H9 (cell line): ENCODE data around the gene CFAP73. TPM values are rescaled to one million over a fixed set of nuclear protein-coding genes. Genes with fewer than 3 reads are reported as not detected.

ENCODE experiments used
- DNase-seq: peaks from one replicate; pipeline ENCODE4 v3.0.0-alpha.2; 2017
- H2AFZ ChIP-seq: one replicate; pipeline ENCODE4 v1.6.1; 2013; ENCODE audit warnings: mild to moderate bottlenecking, low read length, control low read depth, moderate library complexity
- H2AK5ac ChIP-seq: 2 replicates; pipeline ENCODE4 v1.6.1; 2013; ENCODE audit warnings: low read length, control low read depth, mixed read lengths; ENCODE audit not compliant: insufficient read length
- H2BK120ac ChIP-seq: one replicate; pipeline ENCODE4 v1.6.1; 2013; ENCODE audit warnings: low read depth, mild to moderate bottlenecking, low read length, control low read depth, inconsistent platforms; ENCODE audit not compliant: poor library complexity, severe bottlenecking
- H2BK12ac ChIP-seq: 2 replicates; pipeline ENCODE4 v1.6.1; 2013; ENCODE audit warnings: low read length, control low read depth, mixed read lengths, low read depth; ENCODE audit not compliant: insufficient read length
- H2BK15ac ChIP-seq: 2 replicates; pipeline ENCODE4 v1.6.1; 2013; ENCODE audit warnings: low read depth, low read length, control low read depth
- H2BK20ac ChIP-seq: one replicate; pipeline ENCODE4 v1.6.1; 2013; ENCODE audit warnings: low read depth, mild to moderate bottlenecking, low read length, control low read depth, inconsistent platforms; ENCODE audit not compliant: poor library complexity, severe bottlenecking
- H2BK5ac ChIP-seq: 2 replicates; pipeline ENCODE4 v1.6.1; 2013; ENCODE audit warnings: low read length, control low read depth, mixed read lengths; ENCODE audit not compliant: insufficient read length
- H3K14ac ChIP-seq: 2 replicates; pipeline ENCODE4 v1.6.1; 2013; ENCODE audit warnings: low read length, control low read depth; ENCODE audit not compliant: insufficient read depth
- H3K18ac ChIP-seq: 2 replicates; pipeline ENCODE4 v1.6.1; 2013; ENCODE audit warnings: low read depth, mild to moderate bottlenecking, mixed read lengths, low read length, control low read depth; ENCODE audit not compliant: insufficient read length
- H3K23ac ChIP-seq: 2 replicates; pipeline ENCODE4 v1.6.1; 2013; ENCODE audit warnings: low read length, control low read depth, mixed read lengths, low read depth; ENCODE audit not compliant: insufficient read length
- H3K23me2 ChIP-seq: 2 replicates; pipeline ENCODE4 v1.6.1; 2013; ENCODE audit warnings: low read depth, mild to moderate bottlenecking, mixed read lengths, low read length, control low read depth; ENCODE audit not compliant: insufficient read length, poor library complexity, severe bottlenecking
- H3K27ac ChIP-seq: 2 replicates; pipeline ENCODE4 v1.5.1; 2013; ENCODE audit warnings: low read length, control low read depth, mixed read lengths, low read depth; ENCODE audit not compliant: insufficient read length
- H3K27me3 ChIP-seq: 2 replicates; pipeline ENCODE4 v1.6.1; 2013; ENCODE audit warnings: low read length, control low read depth, inconsistent platforms; ENCODE audit not compliant: insufficient read depth
- H3K4ac ChIP-seq: 2 replicates; pipeline ENCODE4 v1.6.1; 2013; ENCODE audit warnings: low read depth, mild to moderate bottlenecking, control low read depth, inconsistent platforms, low read length, moderate library complexity
- H3K4me1 ChIP-seq: 2 replicates; pipeline ENCODE4 v1.6.1; 2013; ENCODE audit warnings: low read length, control low read depth, inconsistent platforms; ENCODE audit not compliant: insufficient read depth
- H3K4me2 ChIP-seq: 2 replicates; pipeline ENCODE4 v1.6.1; 2013; ENCODE audit warnings: low read length, control low read depth, mixed read lengths; ENCODE audit not compliant: insufficient read length, insufficient read depth
- H3K56ac ChIP-seq: 2 replicates; pipeline ENCODE4 v1.6.1; 2013; ENCODE audit warnings: low read depth, mild to moderate bottlenecking, mixed read lengths, low read length, control low read depth; ENCODE audit not compliant: insufficient read length
- H3K79me1 ChIP-seq: 2 replicates; pipeline ENCODE4 v1.6.1; 2013; ENCODE audit warnings: low read depth, mild to moderate bottlenecking, moderate library complexity, low read length, control low read depth, inconsistent platforms; ENCODE audit not compliant: insufficient read depth, poor library complexity, severe bottlenecking
- H3K79me2 ChIP-seq: 2 replicates; pipeline ENCODE4 v1.6.1; 2013; ENCODE audit warnings: low read length, control low read depth, inconsistent platforms; ENCODE audit not compliant: insufficient read depth
- H3K9ac ChIP-seq: 2 replicates; pipeline ENCODE4 v1.6.1; 2013; ENCODE audit warnings: low read length, control low read depth, mixed read lengths; ENCODE audit not compliant: insufficient read length; ENCODE audit errors: extremely low read depth
- H3K9me3 ChIP-seq: one replicate; pipeline ENCODE4 v1.6.1; 2013; ENCODE audit warnings: low read depth, low read length, inconsistent platforms; ENCODE audit not compliant: control insufficient read depth
- H3T11ph ChIP-seq: one replicate; pipeline ENCODE4 v1.6.1; 2013; ENCODE audit warnings: mild to moderate bottlenecking, low read length, control low read depth, inconsistent platforms
- H4K20me1 ChIP-seq: one replicate; pipeline ENCODE4 v1.6.1; 2013; ENCODE audit not compliant: control insufficient read depth, insufficient read length, insufficient read depth
- H4K5ac ChIP-seq: 2 replicates; pipeline ENCODE4 v1.6.1; 2013; ENCODE audit warnings: low read depth, mild to moderate bottlenecking, mixed read lengths, low read length, control low read depth; ENCODE audit not compliant: insufficient read length
- H4K8ac ChIP-seq: replicated peaks from 2 replicates; pipeline ENCODE4 v1.6.1; 2013; ENCODE audit warnings: low read length, control low read depth, mixed read lengths, low read depth; ENCODE audit not compliant: insufficient read length
- H4K91ac ChIP-seq: 2 replicates; pipeline ENCODE4 v1.6.1; 2013; ENCODE audit warnings: low read depth, mild to moderate bottlenecking, moderate library complexity, mixed read lengths, low read length, control low read depth; ENCODE audit not compliant: insufficient read length
- H3K27ac Mint-ChIP-seq, 3 experiments: 2 replicates in 2 of 3; 3 replicates in 1 of 3; pipeline ENCODE4 v1.8.0; 2020 to 2021; ENCODE audit warnings: mixed read lengths in 3 of 3, mild to moderate bottlenecking in 1 of 3, moderate library complexity in 1 of 3
- H3K27me3 Mint-ChIP-seq: 2 replicates; pipeline ENCODE4 v1.8.0; 2021; ENCODE audit warnings: low read depth, mild to moderate bottlenecking, moderate library complexity, mixed read lengths
- H3K36me3 Mint-ChIP-seq, 3 experiments: 2 replicates in 2 of 3; 3 replicates in 1 of 3; pipeline ENCODE4 v1.8.0; 2020 to 2021; ENCODE audit warnings: low read depth in 3 of 3, mixed read lengths in 3 of 3; ENCODE audit not compliant: insufficient read depth in 1 of 3
- H3K4me1 Mint-ChIP-seq, 2 experiments: 2 replicates each; pipeline ENCODE4 v1.8.0; 2020; ENCODE audit warnings: mixed read lengths in 2 of 2
- H3K4me3 Mint-ChIP-seq, 2 experiments: 2 replicates in 1 of 2; 3 replicates in 1 of 2; pipeline ENCODE4 v1.8.0; 2020 to 2021; ENCODE audit warnings: mild to moderate bottlenecking in 2 of 2, mixed read lengths in 2 of 2, moderate library complexity in 1 of 2
- H3K9me3 Mint-ChIP-seq, 2 experiments: 2 replicates in 1 of 2; 3 replicates in 1 of 2; pipeline ENCODE4 v1.8.0; 2020; ENCODE audit warnings: mild to moderate bottlenecking in 2 of 2, mixed read lengths in 2 of 2, moderate library complexity in 1 of 2
- WGBS: extraction: QIAGEN DNeasy Blood & Tissue Kit; methylation state at CpG from one replicate; pipeline ENCODE4 v1.1.7; 2013; ENCODE audit warnings: missing lambda C conversion rate, low lambda C conversion rate, mixed read lengths; ENCODE audit not compliant: insufficient read length; ENCODE audit errors: extremely low coverage; 5-methylcytosine and 5-hydroxymethylcytosine counted together
- total RNA-seq: library from RNA; stranded (reverse); gene quantifications from 2 replicates; pipeline ENCODE4 v1.2.1, GENCODE V29; 2021
- TF ChIP-seq, protein P1 (sequence below): fragments of 200-600 bp; sonication (generic); conservative IDR thresholded peaks from 3 replicates; pipeline ENCODE4 v1.8.0; 2021; ENCODE audit warnings: antibody characterized with exemption, mild to moderate bottlenecking

Gene CFAP73
- total RNA-seq, 1 experiment from 2014 or later = not detected

DNA sequence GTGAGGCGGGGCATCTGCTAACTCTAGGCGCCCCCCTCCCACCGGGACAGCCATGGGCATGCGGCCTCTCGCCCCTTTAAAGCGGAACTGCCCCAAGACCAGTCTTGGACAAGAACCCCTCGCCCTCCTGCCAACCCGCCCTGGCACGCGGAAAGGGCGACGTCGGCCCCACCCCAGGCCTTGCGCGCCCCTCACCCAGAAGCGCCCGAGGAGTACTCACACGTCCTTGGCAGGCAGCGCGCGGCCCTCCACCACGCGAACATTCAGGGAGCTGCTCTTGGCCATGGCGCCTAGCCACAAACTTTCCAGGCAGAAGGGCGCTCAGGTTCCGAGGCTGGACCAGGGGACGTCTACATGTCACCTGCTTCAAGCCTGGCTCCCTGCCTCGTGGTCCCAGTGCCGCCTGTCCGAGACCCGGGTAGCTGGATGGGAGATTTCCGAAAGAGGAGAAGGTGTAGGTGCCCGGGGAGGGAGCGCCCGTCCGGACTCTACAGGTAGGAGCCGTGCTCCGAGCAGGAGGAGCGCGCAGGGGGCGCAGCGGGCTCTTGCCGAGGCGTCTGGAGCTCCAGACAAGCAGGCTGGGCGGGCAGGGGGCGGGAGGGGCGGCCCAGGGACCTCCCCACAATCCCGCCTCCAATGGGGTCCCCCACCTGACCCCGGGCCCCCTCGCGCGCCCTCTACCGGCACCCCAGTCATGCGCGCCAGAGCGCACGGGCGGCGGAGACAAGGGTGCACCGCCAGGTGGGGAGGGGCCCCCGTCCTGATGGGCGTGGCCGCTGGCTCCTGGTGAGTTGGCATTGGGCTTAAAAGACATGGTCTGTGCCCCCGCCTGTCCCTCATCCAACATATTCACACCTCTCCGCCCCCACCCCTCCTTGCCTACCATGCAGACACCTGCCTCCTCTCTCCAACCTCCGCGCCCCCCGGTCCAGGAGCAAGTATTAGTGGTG lies 14.1 kb upstream of the CFAP73 start, which contains the start of gene RASAL1:
Gene RASAL1 (minus strand): TSS at position 584 of the 950 bp plus-strand sequence. CDS start 299 bp downstream, at position 285.
- TF ChIP-seq, protein P1, sequence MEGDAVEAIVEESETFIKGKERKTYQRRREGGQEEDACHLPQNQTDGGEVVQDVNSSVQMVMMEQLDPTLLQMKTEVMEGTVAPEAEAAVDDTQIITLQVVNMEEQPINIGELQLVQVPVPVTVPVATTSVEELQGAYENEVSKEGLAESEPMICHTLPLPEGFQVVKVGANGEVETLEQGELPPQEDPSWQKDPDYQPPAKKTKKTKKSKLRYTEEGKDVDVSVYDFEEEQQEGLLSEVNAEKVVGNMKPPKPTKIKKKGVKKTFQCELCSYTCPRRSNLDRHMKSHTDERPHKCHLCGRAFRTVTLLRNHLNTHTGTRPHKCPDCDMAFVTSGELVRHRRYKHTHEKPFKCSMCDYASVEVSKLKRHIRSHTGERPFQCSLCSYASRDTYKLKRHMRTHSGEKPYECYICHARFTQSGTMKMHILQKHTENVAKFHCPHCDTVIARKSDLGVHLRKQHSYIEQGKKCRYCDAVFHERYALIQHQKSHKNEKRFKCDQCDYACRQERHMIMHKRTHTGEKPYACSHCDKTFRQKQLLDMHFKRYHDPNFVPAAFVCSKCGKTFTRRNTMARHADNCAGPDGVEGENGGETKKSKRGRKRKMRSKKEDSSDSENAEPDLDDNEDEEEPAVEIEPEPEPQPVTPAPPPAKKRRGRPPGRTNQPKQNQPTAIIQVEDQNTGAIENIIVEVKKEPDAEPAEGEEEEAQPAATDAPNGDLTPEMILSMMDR = peak; percentile 98
- Histone ChIP-seq H4K20me1 (no peaks in the 10 kb centered on the region), H3K23ac (no peak within 1 kb of the TSS), H3K14ac (peak within 1 kb of the TSS; percentile 78; the same call in 1 of the 2 replicates), H2BK5ac (no peak within 1 kb of the TSS), H3K9me3 (no peaks in the 10 kb centered on the region), H3K4ac (no peak within 1 kb of the TSS), H2BK120ac (no peak within 1 kb of the TSS), H3K27ac (no peak within 1 kb of the TSS), H3K18ac (peak within 1 kb of the TSS; percentile 60), H3K56ac (no peak within 1 kb of the TSS), H3K27me3 (no peaks in the 10 kb centered on the region), H3K79me1 (no peaks in the 10 kb centered on the region), H3K9ac (no peak within 1 kb of the TSS), H3K4me2 (peak within 1 kb of the TSS; percentile 46), H2BK20ac (no peak within 1 kb of the TSS), H2BK12ac (no peak within 1 kb of the TSS), H3K79me2 (no peaks in the 10 kb centered on the region), H2AFZ (no peak within 1 kb of the TSS), H3K23me2 (peaks cover 12% of the 10 kb centered on the region), H4K8ac (no peak within 1 kb of the TSS), H4K5ac (no peak within 1 kb of the TSS), H3T11ph (no peak within 1 kb of the TSS), H4K91ac (no peak within 1 kb of the TSS), H2BK15ac (no peak within 1 kb of the TSS), H2AK5ac (no peak within 1 kb of the TSS), H3K4me1 (no peaks in the 10 kb centered on the region)
- Mint-ChIP-seq H3K27me3 (peaks cover 36% of the 10 kb centered on the region), H3K36me3 (no peaks in the 10 kb centered on the region), H3K27ac (0 out of 7 replicates have a peak within 1 kb of the TSS, but pooled peaks of 1 of the 3 experiments have one; percentile 57), H3K4me1 (peaks cover 12 to 20% of the 10 kb centered on the region in 2 experiments), H3K4me3 (peak within 1 kb of the TSS; percentile 69 to 84), H3K9me3 (no peaks in the 10 kb centered on the region; a peak in 1 of 5 replicates)
- WGBS = no CpG with 5 or more reads among the region's 68 CpGs
- DNase-seq = peak; percentile 97
